HG02970 (cell line): ENCODE results near the gene SPATA1.
A peak's percentile ranks its signal among the peaks of the same experiment; 100 is the strongest.

Experiments
- ATAC-seq: cut with Tn5 transposase; IDR thresholded peaks from one replicate; pipeline ENCODE4 v1.9.1; 2021; ENCODE audit warnings: mild to moderate bottlenecking, moderate library complexity, moderate number of reproducible peaks; ENCODE audit not compliant: unreplicated experiment, low FRiP score

Gene SPATA1

DNA sequence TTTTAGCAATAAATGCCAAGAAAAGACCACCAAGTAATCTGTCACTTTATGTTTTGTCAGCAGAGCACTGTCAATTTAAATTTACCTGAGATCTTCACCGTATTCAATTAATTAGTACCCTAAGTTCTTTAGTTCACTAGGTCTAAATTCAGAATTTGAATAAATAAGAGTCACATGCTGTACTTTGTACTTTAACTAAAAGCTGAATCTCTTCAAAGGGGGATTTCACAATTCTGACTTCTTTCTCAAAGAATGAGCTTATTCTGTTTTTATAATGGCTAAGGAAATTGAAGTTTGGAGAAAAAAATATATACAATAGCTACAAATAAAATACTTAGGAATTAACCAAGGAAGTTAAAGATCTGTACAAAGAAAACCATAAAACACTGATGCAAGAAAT is 2.3 kb downstream of the SPATA1 start:
- no peak for ATAC-seq

DNA sequence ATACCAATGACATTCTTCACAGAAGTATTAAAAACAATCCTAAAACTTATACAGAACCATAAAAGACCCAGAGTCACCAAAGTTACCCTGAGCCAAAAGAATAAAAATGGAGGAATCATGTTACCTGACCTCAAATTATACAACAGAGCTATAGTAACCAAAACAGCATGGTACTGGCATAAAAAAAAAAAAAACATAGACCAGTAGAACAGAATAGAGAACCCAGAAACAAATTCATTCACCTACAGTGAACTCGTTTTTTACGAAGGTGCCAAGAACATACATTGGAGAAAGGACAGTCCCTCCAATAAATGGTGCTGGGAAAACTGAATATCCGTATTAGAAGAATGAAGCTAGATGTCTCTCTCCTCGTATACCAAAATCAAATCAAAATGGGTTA is 2.8 kb downstream of the SPATA1 start:
- no peak for ATAC-seq

DNA sequence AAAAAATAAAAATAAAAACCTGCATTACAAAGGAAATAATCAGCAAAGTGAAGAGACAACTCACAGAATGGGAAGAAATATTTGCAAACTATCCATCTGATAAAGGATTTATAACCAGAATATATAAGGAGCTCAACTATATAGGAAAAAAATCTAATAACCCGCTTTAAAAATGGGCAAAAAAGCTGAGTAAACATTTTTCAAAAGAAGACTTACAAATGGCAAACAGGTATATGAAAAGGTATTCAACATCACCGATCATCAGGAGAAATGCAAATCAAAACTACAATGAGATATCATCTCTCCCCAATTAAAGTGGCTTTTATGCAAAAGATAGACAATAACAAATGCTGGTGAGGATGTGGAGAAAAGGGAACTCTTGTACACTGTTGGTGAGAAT is 4.0 kb downstream of the SPATA1 start:
- no peak for ATAC-seq

DNA sequence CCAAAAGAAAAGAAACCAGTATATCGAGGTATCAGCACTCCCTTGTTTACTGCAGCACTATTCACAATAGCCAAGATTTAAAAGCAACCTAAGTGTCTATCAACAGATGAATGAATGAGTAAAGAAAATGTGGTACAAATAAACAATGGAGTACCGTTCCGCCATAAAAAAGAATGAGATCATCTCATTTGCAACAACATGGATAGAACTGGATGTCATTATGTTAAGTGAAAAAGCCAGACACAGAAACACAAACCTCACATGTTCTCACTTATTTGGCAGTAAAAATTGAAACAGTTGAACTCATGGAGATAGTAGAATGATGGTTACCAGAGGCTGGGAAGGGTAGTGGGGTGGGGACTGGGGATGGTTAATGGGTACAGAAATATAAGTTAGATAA is 4.5 kb downstream of the SPATA1 start:
- no peak for ATAC-seq

DNA sequence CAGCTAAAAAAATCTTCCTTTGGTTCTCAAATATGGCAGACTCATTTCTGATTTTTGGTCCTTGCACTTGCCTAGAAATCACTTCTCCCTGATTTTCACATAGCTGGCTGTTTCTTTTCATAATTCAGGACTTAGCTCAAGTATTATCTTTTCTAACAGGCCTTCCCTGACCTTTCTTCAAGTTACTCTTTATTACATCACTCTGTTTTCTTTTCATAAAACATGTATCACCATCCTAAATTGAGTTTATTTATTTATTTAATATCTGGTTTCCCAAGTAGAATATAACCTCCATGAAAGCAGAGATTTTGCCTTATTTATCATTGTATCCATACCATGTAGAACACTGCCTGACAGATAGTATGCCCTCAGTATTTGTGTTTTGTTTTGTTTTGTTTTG is 18.4 kb downstream of the SPATA1 start:
- ATAC-seq = no peak

DNA sequence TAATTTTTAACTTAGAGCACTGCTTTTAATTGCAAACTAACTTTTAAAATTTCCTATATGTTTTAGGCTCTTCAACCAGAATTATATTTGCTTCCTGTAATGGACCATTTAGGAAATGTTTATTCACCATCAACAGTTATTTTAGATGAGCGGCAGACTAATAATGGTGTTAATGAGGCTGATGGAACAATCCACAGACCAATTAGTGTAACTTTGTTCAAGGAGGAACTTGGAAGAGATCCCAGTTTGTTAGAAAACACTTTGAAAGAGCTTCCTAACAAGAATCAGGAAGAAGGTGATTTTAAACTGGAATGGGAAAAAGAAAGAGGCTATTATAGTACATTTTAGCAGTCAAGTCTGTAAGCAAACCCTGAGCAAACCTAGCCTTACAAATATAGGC is 19.6 kb downstream of the SPATA1 start:
- no peak for ATAC-seq

DNA sequence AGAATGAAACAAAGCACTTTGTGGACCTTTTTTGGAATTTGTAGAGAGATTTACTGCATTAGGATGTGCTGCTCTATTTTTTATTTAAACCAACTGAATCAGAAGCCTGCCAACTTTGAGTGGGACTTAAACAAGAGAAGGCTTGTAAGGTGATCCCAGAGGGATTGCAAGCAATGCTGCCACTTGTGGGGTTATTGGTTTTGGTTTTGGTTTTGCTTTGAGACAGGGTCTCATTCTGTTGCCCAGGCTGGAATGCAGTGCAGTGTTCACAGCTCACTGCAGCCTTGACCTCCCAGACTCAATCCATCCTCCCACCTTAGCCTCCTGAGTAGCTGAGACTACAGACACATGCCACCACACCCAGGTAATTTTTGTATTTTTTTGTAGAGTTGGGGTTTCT is 32.4 kb downstream of the SPATA1 start:
- no peak for ATAC-seq

DNA sequence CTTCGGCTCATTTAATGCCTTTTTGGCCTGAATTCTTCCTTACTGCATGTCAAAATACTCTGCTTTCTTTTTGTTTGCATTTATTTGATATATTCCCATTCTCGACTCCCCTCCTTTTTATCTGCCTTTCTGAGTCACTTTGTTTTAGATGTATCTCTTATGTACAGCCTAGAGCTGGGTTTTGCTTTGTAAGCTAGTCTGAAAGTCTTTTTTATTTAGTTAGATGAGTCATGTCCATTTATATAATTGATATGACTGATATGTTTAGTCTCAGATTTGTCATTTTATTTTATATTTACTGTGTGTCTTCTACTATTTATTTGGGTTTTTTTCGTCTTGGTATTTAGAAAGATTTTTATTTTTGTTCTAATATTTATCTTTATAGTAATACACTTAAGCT is 33.8 kb downstream of the SPATA1 start:
- no peak for ATAC-seq

DNA sequence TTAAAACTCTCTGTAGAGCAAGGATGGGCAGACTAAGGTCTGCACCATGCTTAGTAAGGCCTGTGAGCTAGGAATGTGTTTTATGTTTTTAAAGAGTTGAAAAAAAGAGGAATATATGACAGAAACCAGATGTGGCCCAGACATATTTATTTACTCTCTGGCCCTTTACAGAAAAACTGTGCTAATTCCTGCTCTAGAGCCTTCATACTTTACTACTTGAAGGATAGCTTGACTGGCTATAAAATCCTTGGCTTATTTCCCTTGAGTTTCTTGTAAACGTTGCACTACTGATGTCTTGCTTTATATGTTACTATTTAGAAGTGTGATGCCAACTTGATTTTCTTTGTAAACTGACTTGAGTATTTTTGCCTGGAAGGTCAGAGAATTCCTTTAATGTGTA is 34.6 kb downstream of the SPATA1 start:
- no peak for ATAC-seq

DNA sequence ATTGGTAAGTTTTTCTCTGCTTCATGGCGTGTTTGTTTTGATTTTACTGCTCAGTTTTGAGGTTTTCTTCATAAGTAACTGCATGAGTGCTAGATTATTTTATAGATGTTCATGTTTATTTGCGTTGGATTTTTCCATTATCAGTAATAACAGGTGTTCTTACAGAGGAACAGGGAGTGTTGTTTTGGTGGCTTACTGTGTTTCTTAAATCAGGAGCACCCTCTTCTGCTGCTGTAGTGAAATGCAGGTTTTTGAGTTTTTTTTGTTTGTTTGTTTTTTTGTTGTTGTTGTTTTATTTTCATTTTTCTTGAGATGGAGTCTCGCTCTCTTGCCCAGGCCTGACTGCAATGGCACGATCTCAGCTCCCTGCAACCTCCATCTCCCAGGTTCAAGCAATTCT is 35.5 kb downstream of the SPATA1 start:
- ATAC-seq = no peak

DNA sequence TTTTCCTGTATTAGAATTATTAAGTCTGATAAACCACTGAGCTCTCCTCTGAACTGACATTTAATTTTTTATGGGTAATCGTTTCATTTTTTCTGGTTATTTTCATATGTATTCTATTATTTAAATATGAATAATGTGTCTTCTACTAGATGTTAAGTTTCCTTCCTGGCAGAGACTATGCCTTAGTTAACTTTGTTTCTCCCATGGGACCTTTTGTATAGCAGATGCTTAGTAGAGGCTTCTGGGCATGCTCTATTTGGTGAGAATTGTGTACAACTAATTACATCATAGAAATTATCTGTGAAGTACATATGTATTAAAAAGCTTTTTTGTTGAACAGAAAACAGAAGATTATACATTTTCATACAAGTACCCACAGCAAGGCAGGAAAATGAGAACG is 44.6 kb downstream of the SPATA1 start:
- ATAC-seq = no peak

DNA sequence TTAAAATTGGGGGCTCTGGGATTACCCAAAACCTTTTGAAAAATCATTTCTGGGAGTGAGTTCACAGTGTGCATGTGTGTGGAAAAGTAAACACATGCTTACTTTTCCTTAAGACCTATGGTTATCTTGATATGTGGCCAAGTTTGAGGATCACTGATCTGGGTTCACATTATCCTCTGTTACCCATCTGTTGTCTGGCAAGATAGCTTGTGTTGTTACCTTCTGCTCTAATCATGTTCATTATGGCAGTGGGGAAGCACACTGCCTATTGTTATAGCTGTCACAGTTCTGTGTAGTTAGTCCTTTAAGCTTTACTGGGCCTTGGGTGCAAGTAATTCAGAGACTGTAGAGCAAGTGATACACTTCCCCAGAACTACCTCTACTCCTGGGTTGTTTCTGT is 63.0 kb downstream of the SPATA1 start:
- no peak for ATAC-seq

DNA sequence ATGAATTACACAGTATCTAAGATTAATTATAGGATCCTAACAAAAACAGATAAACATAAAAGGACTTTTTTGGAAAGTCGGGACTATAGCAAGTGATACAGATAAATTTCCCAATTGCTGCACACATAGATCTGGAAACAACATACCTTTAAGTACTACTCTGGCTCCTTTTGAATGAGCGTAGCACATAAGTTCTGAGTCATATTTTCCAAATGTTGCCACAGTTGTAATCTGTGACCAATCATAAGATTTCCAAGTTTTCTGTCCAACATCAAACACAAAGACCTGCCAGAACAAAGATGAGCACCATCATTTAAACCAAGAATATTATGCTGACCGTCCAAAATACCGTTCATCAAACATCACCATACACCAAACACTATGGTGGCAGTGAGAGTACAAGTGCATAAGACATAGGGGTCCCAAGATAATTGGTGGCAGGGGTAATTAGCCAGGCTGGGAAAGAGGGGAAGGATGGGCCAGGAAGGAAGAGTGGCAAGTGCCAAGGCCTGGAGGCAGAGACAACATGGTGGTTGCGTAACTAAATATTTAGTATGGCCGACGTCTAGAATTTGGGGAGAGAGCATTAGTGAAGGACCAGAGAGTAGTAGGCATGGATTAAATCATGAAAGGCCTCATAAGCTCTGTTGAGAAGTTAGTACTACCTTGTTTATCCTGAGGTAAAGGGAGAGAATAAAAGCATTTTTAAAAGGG is 64.4 kb downstream of the SPATA1 start:
- ATAC-seq = no peak

DNA sequence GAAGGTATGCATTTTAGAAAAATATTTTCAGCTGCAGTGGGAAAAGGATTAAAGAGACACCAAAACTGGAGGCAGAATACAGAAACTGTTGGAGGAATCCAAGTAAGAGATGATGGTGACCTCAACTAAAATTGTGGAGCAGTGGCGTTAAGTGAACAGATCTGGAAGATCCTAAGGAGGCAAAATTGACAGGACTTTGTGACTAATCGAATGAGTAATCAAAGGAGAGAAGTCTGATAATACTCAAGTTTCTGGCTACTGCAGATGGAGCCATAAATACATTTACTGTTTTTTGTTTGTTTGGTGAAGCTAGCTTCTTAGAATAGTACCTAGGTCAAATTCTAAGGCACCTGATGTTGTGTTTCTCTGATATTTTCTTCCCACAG is 65.0 kb downstream of the SPATA1 start:
- no peak for ATAC-seq

DNA sequence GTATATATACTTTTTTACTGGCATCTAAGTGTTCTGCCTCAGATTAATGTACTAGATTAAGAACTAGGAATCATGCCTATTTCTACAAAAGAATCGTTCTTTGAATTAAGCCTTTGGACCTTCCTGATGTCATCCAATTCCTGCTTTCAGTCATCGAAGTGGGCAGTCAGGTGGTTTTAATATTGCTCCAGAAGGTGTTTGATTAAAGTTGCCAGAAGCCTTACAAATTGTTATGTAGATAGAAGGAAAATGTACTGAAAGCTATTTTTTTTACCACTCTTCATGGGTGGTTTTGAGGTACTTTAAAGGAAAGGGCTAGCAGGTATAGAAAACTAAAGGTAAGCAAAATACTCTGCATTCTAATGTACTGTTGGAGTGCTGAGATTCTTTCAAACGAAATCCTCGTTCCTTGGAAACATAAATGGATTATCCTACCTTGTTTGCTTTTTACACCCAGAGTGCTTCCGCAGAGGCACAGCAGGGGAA is 67.3 kb downstream of the SPATA1 start:
- no peak for ATAC-seq

DNA sequence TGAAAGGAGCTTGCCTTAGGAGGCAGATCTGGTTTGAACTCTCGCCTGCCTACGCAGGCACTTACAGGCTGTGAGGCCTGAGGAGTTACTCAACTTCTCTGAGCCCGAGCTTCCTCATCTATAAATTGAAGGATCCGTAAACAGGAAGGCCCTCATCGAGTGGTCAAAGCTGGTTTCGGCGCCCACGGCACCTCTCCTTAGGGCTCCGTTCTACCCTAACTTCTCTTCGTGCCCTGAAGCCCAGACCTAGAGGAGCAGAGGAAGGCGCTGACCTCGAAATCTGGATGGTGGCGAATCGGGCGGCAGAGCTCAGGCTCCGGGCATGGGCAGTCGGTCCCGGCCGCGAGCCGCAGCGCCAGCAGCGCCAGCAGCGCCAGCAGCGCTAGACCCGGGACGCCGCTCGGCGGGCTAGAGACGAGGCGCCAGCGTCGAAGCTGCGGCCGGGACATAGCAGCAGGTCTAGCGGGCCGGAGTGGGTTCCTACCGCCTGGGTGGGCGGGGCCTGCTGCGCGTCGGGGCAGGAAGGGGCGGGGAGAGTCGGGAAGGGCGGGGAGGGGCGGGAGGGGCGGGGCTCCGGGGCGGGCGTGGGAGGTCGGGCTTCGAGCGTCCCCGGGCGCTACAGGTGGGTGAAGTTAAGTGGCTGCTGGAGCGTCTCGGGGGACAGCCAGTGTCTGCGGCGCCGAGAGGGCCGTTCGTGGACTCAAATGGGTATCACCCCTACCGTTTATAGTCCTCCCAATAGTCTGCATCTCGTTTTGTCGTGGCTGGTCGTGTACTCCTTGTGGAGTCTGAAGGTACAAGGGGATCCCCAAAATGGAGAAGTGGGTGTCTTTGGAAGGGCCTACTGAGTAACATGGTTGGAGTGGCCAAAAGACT is 68.0 kb downstream of the SPATA1 start, which contains the start of gene CTBS:
Gene CTBS (minus strand): TSS at position 474 of the 876 bp plus-strand sequence. CDS start 25 bp downstream, at position 449.
- peak; percentile 93 for ATAC-seq

DNA sequence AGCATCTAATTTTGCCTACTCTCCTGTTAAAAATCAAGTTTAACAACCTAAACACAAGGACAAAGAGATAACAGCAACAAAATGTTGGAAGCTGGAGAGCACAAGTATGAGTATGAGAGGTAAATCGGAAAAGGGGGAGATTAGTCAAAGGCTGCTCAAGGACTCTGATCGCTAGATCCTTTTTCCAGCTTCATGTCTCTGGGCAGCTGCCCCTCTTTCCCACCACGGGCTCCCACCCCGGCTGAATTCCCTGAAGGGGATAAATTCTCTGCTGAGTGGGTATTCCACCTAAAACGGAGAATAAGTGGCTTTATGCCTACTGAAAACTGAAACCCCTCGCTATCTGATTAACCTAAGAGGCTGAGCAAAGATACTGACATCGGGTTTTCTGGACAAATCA is 68.8 kb downstream of the SPATA1 start:
- no peak for ATAC-seq

DNA sequence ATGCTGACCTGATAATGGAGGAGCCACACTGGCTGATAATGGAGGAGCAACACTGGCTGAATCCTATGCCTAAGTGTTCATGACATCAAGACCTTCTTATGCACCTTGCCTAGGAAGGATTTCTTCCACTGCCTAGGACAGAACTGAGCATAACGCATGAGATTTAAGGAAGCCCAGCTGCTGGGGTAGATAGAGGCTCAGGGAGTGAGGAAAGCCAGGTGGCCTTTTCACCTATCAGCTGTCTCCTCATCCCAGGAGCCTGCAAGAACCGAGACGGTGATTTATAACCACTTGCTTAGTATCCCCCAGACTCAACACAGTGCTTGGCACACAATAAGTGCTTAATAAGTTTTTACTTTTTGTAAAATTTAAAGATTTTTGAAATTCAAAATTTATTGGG is 75.5 kb downstream of the SPATA1 start:
- ATAC-seq = no peak

DNA sequence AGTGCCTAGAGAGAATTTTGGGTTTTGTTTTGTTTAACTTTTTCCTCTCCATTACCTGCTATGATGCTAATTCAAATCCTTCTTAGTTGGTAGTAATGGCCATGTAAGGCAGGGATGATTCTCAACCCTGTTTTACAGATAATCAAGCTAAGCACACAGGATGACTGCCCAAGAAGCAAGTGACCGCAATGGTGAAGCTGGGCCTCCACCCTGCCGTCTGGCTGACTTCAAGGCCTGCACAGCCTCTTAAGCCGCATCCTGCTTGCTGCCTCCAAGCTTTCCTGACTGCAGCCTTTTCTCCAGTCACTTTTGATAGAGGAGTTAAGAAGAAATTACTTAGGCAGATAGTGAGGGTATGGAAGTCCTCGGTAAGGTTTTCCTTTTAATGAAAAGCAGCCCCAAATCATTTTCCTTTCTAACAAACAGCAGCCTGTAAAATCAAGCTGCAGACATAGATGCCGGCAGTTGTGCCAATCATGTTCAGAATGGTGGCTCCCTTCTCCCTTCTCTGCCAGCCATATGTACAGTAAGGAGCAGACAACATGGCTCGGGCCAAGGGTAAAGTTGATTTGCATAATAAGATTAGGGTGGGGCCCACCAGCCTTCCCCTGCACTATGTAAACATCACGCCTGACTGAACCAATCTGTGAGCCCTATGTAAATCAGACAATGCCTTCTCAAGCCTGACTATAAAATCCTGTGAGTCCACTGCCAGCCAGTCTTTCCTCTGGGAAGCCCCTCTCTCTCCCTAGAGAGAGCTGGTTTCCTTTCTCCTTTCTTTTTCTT is 76.8 kb downstream of the SPATA1 start:
- no peak for ATAC-seq

DNA sequence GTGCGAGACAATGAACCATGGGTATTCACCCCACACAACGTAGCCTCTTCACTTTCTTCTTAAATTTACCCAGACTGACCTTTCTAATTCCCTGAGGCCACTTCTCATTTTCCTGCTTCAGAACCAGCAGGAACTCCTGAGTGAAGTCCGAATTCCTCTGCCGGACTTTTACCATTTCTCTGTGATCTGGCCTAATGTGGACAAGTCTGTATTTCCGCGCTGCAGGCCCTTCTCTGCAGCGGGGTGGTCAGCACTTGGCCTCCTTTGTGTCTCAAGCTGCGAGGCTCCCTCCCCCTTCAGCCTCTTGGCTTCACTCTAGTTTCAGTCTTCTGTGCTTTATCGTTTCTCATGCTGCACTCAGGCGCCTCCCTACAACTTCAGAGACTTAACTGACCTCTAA is 77.5 kb downstream of the SPATA1 start:
- no peak for ATAC-seq

DNA sequence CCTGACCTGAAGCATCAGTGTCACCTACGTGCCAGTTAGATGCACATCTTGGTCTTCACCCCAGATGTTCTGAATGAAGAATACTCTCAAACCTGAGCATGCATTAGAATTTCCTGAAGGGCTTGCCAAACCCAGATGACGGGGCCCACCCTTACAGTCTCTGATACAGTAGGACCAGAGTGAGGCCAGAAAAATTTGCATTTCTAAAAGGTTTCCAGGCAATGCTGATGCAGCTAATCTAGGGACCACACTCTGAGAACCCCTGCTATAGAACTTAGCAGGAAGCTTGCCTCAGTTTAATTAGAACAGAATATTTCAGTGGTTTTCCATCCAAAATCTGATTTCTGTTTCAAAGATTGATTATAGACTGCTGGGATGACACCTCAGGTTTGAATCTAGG is 77.9 kb downstream of the SPATA1 start:
- no peak for ATAC-seq
